ENCODE measurements around the gene TSPYL4.
"Not testable (repeated sequence)": the region's sequence is repeated elsewhere in the genome, so short reads cannot be mapped to it uniquely, and the experiment has no call there.

Gene TSPYL4

GRCh38 chr6:116253505-116254296 is at the start of gene TSPYL4:
Gene TSPYL4 (minus strand): TSS chr6:116254075. CDS start chr6:116254008, 67 bp downstream.
- in situ Hi-C loops (cut with MboI; ENCODE audit: low sequenced_read_pairs) = loop anchor here (25.0 kb wide), 2 partner anchors 309 to 409 kb away; partner anchors contain the start of genes CALHM4, RWDD1 and ZUP1

- in situ Hi-C loops (cut with MboI; ENCODE audit: low sequenced_read_pairs) = no loop called here
These were observed 47.2 kb upstream of the TSPYL4 start for GRCh38 chr6:116301104-116301503.

- in situ Hi-C loops (cut with MboI; ENCODE audit: low sequenced_read_pairs) = no loop called here
These were observed 46.7 kb upstream of the TSPYL4 start for GRCh38 chr6:116300566-116300965.

GRCh38 chr6:116298973-116299372 is 45.1 kb upstream of the TSPYL4 start:
- in situ Hi-C loops (cut with MboI; ENCODE audit: low sequenced_read_pairs) = loop anchor here (10.0 kb wide), 1 partner anchor 66 kb away; no protein-coding TSS in a partner anchor

GRCh38 chr6:116298273-116298672 is 44.4 kb upstream of the TSPYL4 start:
- in situ Hi-C loops (cut with MboI; ENCODE audit: low sequenced_read_pairs) = loop anchor here (10.0 kb wide), 1 partner anchor 67 kb away; no protein-coding TSS in a partner anchor

GRCh38 chr6:116292553-116292952 is 38.7 kb upstream of the TSPYL4 start:
- in situ Hi-C loops (cut with MboI; ENCODE audit: low sequenced_read_pairs) = loop anchor here (10.0 kb wide), 1 partner anchor 72 kb away; no protein-coding TSS in a partner anchor

- in situ Hi-C loops (cut with MboI; ENCODE audit: low sequenced_read_pairs) = loop anchor here (10.0 kb wide), 1 partner anchor 73 kb away; no protein-coding TSS in a partner anchor
These were observed 38.0 kb upstream of the TSPYL4 start for GRCh38 chr6:116291701-116292396.

GRCh38 chr6:116290799-116291198 is 36.9 kb upstream of the TSPYL4 start:
- in situ Hi-C loops (cut with MboI; ENCODE audit: low sequenced_read_pairs) = loop anchor here (10.0 kb wide), 1 partner anchor 74 kb away; no protein-coding TSS in a partner anchor

GRCh38 chr6:116289876-116290275 is 36.0 kb upstream of the TSPYL4 start:
- in situ Hi-C loops (cut with MboI; ENCODE audit: low sequenced_read_pairs) = loop anchor here (10.0 kb wide), 1 partner anchor 75 kb away; no protein-coding TSS in a partner anchor

- in situ Hi-C loops (cut with MboI; ENCODE audit: low sequenced_read_pairs) = no loop called here
These were observed 33.9 kb upstream of the TSPYL4 start for GRCh38 chr6:116287689-116288282.

GRCh38 chr6:116286773-116287358 is 33.0 kb upstream of the TSPYL4 start:
- in situ Hi-C loops (cut with MboI; ENCODE audit: low sequenced_read_pairs) = no loop called here

- in situ Hi-C loops (cut with MboI; ENCODE audit: low sequenced_read_pairs) = not testable (repeated sequence)
These were observed 31.1 kb upstream of the TSPYL4 start for GRCh38 chr6:116284984-116285383.

GRCh38 chr6:116283191-116283590 is 29.3 kb upstream of the TSPYL4 start:
- in situ Hi-C loops (cut with MboI; ENCODE audit: low sequenced_read_pairs) = no loop called here

GRCh38 chr6:116282698-116283097 is 28.8 kb upstream of the TSPYL4 start:
- in situ Hi-C loops (cut with MboI; ENCODE audit: low sequenced_read_pairs) = no loop called here

GRCh38 chr6:116280933-116281316 is 27.1 kb upstream of the TSPYL4 start:
- in situ Hi-C loops (cut with MboI; ENCODE audit: low sequenced_read_pairs) = no loop called here

GRCh38 chr6:116280161-116280932 is 26.5 kb upstream of the TSPYL4 start:
- in situ Hi-C loops (cut with MboI; ENCODE audit: low sequenced_read_pairs) = no loop called here

- in situ Hi-C loops (cut with MboI; ENCODE audit: low sequenced_read_pairs) = no loop called here
These were observed 25.6 kb upstream of the TSPYL4 start, which contains the start of gene TSPYL1 for GRCh38 chr6:116279232-116280160. Gene TSPYL1 (minus strand): TSS chr6:116279930. CDS start chr6:116279830, 100 bp downstream.

- in situ Hi-C loops (cut with MboI; ENCODE audit: low sequenced_read_pairs) = no loop called here
These were observed 25.0 kb upstream of the TSPYL4 start for GRCh38 chr6:116278854-116279231.

- in situ Hi-C loops (cut with MboI; ENCODE audit: low sequenced_read_pairs) = no loop called here
These were observed 24.6 kb upstream of the TSPYL4 start for GRCh38 chr6:116278481-116278829.
